NCI-H1105 treated with DMSO at 0.1 percent for 48 hours (cell line): ENCODE data around the gene EME2.

Experiments
- DNase-seq: peaks from one replicate; lab custom pipeline; 2025; lab: John Stamatoyannopoulos, UW

Gene EME2

DNA sequence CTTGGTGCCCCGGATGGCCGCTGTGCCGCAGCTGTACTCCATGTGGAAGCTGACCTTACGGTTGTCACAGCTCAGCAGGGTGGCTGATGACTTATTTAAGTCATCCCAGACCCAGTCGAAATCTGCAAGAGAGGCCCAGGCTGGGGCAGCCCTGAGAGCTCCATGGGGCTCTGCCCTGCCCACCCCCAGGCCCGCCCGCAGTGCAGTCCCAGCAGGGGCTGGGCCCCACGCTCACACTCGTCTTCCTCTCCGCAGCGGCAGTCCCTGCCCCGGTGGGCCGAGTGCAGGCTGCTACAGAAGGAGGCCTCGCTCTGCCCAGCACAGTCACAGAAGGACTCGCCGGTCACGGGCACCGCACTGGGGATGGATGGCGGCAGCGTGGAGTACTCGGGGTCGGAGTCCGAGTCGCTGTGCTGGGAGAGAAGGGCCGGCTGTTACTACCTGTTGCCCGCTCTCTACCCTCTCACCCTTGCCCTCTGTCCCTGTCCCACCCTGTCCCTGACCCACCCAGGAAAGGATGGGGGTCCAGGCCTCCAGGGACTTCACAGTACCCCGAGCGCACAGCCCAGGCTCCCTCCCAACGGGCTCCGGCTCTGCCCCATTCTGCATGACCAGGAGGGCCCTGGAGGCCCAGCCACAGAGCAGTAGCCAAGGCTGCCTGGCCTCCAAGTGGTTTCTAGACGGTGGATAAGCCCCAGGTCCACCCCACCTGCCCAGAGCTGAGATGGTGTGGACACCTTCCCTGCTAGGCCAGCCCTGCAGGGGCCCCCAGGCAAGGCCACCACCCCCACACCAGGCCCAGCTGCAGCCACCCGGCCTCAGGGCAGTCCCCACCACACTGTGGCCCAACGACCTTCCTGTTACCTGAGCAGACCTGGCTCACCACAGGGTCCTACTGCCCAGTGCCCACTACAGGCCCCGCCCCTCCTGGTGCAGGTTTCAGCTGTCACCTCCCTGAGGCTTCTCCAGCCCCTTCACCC, 5.9 kb downstream of the EME2 start:
- DNase-seq = no peak

DNA sequence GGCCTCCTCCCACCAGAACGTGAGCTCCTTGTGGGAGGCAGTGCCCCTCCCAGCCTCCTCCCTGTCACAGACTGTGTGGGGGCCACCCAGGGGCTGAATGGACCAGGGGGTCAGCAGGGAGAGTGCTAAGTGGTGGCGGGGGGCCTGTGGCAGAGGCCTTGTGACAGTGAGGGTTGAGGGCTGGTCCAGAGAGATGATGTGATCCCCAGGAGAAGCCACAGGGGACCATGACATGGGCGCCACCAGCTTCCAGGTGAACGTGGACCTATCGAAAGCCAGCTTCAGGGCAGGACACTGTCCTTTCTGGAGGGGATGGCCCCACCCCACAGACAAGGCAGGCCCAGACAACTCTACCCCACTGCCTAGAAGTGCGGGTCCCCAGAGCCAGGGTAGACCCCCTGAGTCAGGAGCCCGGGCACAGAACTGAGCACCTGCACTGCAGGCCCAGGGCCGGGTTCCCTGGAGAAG, 6.7 kb downstream of the EME2 start:
- DNase-seq = no peak

DNA sequence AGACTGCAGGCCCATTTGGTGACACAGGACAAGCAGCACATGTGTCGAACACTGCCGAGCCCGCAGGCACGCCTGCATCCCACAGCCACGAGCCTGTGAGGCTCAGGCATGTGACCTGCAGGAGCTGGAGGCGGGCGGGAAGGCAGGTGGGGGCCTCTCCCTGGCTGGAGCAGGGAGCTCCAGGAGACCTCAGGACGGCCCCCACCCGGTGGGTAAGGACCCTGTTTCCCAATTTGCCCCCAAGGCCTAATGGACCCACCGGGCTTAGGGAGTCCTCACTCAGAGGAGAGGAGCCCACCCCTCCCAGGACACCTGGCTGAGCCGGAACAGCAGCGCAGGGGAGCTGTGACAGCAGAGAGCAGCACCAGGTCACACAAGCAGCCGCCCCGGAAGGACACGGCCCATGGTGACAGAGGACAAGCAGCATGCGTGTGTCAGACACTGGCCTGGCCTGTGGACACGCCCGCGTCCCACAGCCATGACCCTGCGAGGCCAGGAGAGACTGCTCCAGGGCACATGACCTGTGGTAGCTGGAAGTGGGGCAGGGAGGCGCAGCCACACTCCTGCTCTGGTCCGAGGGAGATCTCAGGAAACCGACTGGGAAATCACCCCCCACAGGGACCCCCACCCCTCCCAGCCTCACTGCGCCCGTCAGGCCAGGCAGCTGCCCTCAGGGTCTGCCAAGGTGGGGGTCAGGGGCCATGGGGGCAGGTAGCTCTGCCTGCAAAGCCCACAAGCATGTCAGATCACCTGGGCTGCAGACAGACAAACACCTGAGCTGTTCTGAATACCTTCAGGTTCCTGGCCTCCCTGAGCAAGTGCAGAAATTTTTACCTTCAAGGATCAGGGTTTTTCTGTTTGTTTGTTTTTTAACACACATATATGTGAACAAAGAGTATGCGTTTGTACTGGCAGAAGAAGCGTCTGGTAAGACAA, 7.4 kb downstream of the EME2 start:
- DNase-seq = no peak

DNA sequence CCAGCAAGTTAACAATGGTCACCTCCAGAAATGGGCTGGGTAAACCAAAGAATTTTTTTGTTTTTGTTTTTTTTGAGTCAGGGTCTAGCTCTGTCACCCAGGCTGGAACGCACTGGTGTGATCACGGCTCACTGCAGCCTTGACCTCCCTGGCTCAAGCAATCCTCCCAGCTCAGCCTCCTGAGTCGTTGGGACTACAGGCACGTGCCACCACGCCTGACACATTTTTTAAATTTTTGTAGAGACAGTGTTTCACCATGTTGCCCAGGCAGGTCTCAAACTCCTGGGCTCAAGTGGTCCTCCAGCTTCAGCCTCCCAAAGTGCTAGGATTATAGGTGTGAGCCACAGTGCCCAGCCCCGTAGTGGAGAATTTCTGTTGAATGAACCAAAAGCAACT, 8.1 kb downstream of the EME2 start:
- DNase-seq = no peak

DNA sequence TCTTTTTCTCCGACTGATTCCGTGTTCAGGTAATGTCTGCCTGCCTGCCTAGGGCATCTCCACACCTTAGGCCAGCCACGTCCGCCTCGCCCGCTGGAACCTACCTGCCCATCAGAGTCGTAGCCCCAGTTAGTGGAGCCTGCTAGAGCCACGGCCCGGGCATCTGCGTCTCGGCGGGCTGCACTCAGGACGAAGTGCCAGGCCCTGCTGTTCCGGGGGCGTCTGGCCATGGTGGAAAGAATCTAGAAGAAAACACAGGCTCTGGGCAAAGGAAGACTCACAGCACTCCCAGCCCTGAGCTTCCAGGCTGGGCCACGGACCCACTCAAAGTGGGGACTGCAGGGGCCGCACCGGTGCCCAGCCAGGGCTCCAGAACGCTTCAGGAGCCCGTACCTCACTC, 8.6 kb downstream of the EME2 start:
- no peak for DNase-seq

DNA sequence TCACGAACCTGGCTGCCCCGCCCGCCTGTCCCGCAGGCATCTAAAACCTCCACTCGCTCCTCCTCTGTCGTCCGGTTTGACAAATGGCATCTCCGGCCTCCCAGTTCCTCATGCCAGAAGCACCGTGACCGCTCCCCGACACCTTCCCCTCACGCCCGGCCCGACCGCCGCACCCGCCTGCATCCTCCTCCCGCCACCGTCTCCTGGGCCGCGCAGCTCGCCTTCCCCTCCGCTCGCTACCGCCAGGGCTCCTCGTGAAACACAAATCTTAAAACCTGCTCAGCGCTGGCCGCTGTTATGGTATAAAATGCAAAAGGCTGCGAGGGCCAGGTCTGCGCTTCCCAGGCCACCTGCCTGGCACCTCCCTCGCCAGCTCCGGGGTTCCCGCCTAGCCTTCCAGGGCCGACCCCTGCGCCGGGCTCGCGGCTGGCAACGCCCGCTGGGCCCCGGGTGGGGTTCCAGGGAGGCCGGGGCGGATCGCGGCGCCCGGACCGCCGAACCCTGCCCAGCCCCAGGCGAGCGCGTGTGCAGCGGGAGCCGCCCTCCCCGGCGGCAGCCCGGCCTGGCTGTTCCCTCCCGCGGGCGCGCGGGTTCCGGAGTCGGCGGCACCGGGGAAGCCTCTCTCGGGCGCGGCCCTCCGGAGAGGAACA, 9.3 kb downstream of the EME2 start:
- DNase-seq = no peak

DNA sequence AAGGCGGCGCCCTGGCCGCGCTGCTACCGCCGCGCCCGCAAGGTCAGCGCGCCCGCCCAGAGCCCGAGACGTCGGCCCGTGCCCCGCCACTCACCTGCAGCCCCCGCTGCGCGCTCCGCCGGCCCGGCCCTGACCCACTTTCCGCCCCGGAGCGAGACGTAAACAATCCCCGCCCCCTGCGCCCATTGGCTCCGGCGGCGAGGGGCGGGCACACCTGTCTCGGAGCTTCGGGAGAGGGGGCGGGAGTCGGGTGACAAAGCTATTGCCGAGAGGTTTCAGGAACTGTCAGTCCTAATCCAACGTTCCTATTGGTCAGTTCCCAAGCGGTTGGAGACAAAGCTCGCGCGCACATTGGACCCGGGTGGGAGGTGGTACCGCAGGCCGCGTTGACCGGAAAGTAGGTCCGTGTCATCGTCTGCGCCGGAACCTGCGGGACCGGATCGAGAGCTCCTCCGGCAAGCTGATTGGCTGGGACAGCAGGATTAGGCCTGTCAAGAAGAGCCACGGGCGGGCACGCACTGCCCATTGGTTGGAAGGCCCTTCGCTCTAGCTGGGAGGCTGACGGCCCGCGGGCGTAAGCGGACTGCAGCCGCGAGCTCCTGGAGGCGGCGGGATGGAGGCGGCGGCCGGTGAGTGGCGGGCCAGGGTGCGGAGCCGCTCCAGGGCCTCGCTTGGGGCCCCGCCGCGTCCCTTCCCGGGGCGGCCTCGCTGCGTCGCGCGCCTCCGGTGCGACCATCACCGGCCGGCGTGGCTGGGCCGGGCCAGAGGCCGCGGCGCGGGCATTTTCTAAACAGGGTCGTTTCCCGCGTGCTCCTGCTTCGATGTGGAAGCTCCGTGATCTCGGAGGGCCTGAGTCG, 10.0 kb downstream of the EME2 start, which contains the start of the genes NUBP2 and SPSB3:
Gene NUBP2, plus strand, starts transcription at position 553 of the 857 bp plus-strand sequence. Its CDS starts 61 bp downstream, at position 614.
Gene SPSB3, minus strand, starts transcription at position 164 of the 857 bp plus-strand sequence. CDS start 1,088 bp downstream, outside the sequence.
- DNase-seq = peak; percentile 96

DNA sequence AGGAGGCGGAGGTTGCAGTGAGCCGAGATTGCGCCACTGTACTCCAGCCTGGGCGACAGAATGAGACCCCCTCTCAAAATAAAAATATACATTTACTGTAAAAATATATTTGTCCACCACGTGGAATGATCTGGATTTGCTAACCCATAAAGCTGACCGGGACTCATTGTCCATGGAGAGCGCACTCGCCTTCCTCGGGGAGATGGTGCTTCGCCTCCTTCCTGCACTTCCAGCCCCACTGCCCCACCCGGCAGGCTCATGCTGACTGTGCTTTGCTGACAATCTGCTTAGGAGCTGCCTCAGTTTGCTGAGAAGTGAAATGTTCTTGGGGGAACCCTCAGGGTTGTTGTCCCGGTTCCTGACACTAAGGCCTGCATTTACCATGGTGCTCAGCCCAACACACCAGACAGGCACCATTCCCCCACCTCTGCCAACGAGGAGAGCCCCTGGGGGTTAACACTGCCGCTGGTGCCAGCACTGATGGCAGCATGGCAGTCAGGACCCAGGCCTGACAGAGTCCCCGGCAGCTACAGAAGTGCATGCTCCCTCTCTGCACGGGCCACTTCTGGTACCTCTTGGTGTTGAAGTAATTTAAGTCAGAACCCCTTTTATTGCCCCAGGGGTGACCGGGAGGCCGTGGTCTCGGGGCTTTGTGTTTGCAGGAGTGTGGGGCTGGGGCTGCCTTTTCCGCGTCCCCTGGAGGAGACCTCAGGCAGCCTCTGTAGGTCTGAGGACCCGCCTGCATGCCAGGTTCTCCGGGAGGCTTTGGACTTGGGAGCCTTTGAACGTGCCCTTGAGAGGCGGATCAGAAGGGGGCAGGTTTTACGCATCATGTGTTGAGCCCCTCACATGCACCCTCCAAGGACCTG, 12.6 kb downstream of the EME2 start:
- no peak for DNase-seq

DNA sequence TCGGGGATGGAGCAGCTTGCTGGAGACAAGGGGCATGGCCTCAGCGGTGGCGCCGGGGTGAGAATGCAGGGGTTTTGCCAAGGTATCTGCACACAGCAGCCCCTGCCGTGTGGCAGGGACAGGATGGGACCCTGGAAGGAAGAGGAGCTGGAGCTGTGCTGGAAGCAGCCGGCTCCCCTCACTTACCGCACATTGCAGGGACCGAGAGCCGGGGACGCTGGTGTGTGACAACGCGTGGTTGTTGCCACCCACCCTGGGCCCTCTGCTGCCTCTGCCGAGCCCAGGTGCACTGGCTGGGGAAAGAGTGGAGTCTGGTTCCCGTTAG, 13.2 kb downstream of the EME2 start:
- DNase-seq = no peak

DNA sequence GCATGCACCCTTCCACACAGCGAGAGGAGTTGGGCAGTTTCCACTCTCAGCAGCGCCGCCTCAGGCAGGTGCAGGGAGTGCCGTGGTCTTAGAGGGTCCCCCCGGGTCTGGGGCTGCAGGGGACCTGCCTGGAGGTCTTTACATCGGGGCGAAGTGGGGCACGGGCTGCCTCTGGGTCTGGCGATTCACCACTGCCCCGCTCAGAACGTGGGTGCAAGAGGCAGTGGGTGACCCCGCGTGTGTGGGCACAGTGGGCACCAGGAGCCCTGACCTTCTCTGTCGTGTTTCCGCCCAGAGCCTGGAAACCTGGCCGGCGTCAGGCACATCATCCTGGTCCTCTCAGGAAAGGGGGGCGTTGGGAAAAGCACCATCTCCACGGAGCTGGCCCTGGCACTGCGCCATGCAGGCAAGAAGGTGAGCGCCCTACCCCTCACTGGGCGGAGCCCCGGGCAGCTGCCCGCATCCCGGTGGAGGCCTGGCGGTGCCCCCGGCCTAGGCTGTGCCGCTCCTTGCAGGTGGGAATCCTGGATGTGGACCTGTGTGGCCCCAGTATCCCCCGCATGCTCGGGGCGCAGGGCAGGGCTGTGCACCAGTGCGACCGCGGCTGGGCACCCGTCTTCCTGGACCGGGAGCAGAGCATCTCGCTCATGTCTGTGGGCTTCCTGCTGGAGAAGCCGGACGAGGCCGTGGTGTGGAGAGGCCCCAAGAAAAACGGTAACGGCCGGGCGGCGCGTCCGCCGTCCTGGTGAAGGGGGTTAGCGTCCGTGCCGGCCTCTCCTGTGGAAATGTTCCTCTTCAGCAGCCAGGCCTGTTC, 13.8 kb downstream of the EME2 start:
- DNase-seq = no peak

DNA sequence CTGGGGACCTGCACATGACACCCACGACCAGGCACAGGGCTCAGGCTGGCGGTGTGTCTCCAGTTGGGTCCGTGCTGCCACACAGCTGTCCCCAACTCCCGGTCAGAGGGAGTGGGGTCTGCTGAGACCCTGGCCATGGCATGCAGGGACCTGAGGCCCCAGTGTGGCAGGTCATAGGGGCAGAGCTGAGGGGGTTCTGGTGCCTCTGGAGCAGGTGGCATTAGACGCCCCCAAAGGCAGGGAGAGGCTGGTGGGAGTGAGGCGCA, 14.4 kb downstream of the EME2 start:
- no peak for DNase-seq

DNA sequence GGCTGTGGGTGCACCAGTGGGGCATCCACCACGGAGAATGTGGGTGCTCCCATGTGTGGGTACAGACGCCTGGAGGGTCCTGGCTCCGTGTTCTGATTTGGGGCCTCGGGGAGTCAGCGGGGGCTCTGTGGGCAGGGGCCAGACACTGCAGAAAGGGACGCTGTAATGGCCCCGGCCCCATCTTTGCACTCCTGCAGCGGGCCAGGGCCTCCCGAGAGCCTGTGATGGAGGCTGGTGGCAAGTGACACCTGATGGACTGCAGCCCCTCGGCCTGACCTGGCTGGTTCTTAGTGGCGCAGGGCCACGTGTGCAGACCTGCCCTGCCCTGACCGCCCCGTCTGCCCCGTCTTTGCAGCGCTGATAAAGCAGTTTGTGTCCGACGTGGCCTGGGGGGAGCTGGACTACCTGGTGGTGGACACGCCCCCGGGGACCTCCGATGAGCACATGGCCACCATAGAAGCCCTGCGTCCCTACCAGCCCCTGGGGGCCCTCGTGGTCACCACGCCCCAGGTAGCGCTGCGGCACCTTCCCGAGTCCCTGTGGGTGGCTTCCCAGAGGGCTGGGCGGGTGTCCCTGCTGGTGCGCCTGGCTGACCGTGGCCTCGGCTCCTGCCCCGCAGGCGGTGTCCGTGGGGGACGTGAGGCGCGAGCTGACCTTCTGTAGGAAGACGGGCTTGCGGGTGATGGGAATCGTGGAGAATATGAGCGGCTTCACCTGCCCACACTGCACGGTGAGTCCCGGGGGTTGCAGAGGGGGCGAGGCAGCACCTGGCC, 14.9 kb downstream of the EME2 start:
- DNase-seq = no peak

DNA sequence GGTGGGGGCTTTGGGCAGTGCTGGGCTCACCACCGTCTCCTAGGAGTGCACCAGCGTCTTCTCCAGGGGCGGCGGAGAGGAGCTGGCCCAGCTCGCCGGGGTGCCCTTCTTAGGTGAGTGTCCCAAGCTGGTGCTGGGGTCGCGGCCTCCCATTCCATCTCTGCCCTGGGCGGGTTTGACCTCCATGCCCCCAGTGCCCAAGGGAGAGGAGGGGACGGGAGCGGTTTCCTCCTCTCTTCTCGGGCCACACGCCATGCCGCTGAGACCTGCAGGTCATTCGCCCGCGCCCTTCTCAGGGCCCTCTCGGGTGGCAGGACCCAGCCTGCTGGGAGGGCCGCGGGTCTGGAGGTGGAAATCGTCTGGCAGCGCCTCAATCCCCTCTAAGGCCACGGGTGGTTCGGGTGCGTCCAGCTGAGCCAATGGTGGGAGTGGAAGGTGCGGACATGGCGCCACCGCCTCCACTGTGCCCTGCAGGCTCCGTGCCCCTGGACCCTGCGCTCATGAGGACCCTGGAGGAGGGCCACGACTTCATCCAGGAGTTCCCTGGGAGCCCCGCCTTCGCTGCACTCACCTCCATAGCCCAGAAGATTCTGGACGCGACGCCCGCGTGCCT, 15.6 kb downstream of the EME2 start:
- no peak for DNase-seq

DNA sequence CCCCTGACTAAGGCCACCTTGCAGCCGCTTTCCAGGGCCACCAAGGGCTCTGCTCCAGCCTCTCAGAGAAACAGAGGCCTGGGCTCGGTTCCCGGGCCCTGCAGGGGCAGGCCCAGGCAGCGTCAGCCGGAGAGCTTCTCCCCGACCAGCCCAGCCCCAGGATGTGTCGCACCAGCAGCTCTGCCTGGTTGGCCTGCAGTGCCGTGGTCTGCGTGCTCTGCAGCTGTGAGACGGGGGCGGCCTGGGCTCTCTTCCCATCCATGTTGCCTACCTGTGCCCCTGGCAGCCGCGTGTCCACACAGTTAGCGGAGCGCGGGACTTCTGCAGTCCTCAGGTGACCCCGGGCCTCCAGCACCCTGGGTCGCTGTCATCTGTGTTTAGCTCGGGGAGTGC, 16.1 kb downstream of the EME2 start:
- no peak for DNase-seq

DNA sequence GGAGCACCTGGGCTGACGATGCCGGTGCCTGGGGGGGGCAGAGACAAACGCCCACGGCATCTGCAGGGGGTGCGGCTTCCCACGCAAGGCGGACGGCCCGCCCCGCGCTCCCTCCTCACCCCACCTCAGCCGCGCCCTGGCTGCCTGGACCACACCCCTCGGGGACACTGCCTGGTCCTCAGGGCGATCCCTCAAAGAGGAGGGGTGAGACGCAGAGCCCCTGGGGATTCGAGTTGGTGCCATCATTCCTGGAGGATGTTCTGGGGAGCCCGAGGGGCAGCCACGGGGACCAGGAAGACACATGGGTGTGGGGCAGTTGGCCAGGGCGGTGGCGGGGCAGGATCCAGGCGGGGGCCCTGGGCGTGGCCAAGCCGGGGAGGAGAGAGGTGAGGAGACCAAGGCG, 17.0 kb downstream of the EME2 start:
- no peak for DNase-seq

DNA sequence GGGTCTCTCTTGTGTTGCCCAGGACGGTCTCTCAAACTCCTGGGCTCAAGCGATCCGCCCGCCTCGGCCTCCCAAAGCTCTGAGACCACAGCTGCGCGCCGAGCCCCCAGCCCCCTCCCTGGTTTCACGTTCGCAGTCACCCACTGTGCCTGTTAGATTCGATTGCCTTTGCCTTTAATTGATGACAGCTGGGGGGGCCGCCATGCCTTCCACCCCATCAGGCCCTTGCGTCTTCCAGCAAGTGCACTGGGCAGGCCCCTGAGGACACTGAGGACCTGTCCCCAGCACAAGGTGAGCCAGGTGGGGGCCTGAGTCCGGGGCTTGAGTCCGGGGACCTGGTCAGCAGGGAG, 17.6 kb downstream of the EME2 start:
- DNase-seq = no peak

DNA sequence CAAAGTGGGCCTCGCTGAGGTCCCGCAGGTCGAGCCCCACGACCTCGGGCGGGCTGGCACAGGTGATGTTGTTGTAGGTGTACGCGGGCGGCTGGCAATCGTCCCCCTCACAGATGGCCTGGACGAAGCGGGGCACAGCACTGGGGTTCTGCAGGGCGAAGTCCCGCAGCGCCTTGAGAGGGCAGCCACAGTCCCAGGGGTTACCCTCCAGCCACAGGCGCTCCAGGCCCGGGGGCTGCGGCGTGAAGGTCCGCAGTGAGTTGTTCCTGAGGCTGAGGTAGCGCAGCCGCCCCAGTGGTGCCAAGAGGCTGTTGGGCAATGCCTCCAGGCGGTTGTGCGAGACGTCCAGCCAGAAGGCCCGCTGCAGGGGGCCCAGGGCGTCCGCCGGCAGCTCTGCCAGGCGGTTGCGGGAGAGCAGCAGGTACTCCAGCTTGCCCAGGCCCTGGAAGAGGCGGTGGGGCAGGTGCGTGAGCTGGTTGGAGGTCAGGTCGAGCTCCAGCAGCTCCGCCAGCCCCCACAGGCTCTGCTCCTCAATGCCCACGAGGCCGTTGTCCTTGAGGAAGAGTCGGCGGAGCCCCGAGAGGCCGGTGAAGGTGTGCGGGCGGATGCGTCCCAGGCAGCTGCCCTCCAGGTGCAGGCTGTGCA, 18.1 kb downstream of the EME2 start:
- DNase-seq = no peak
